WTC11 (cell line): Measurements from ENCODE around the gene ATCAY. TPM values are rescaled to one million over a fixed set of nuclear protein-coding genes. Genes with fewer than 3 reads are reported as not detected.

ENCODE experiments used
- ATAC-seq: fragments of 200-7000 bp; cut with Tn5 transposase; 2 replicates; pipeline ENCODE4 v1.10.0; 2021; ENCODE audit warnings: mild to moderate bottlenecking, moderate library complexity
- CTCF ChIA-PET: fragments of 300-600 bp; sonication (Branson Sonifier 250); formaldehyde crosslinking; loops from one replicate; lab custom pipeline; 2021; ENCODE audit warnings: antibody characterized with exemption; lab: Charles Lee
- POLR2A ChIA-PET: fragments of 350-600 bp; sonication (Branson Sonifier 250); formaldehyde crosslinking; loops from one replicate; lab custom pipeline; 2021; ENCODE audit warnings: antibody characterized with exemption; lab: Charles Lee
- DNase-seq: peaks from one replicate; pipeline ENCODE4 v3.0.0; 2021; ENCODE audit warnings: low spot score
- H3K27ac Mint-ChIP-seq: 2 replicates; pipeline ENCODE4 v1.8.0; 2021; ENCODE audit warnings: mixed read lengths
- H3K27me3 Mint-ChIP-seq: 2 replicates; pipeline ENCODE4 v1.8.0; 2021; ENCODE audit warnings: low read depth, mild to moderate bottlenecking, moderate library complexity, mixed read lengths
- H3K36me3 Mint-ChIP-seq: 2 replicates; pipeline ENCODE4 v1.8.0; 2021; ENCODE audit warnings: mixed read lengths
- H3K4me1 Mint-ChIP-seq: 2 replicates; pipeline ENCODE4 v1.8.0; 2022; ENCODE audit warnings: mixed read lengths
- H3K4me3 Mint-ChIP-seq: 2 replicates; pipeline ENCODE4 v1.8.0; 2021; ENCODE audit warnings: mild to moderate bottlenecking, moderate library complexity, mixed read lengths
- H3K9me3 Mint-ChIP-seq: 2 replicates; pipeline ENCODE4 v1.8.0; 2021; ENCODE audit warnings: mixed read lengths
- AR ChIP-seq: fragments of 250-450 bp; sonication (Bioruptor Pico); IDR thresholded peaks from 2 replicates; pipeline ENCODE4 v1.9.0; 2021; ENCODE audit warnings: mild to moderate bottlenecking
- ATF6 ChIP-seq: sonication (generic); formaldehyde crosslinking; IDR thresholded peaks from 2 replicates; pipeline ENCODE4 v1.8.1; 2023; ENCODE audit warnings: mild to moderate bottlenecking, missing genetic modification reagents
- CBFB ChIP-seq: sonication (generic); formaldehyde crosslinking; IDR thresholded peaks from 2 replicates; pipeline ENCODE4 v1.8.1; 2022; ENCODE audit warnings: mild to moderate bottlenecking, low read depth, missing genetic modification reagents
- CTCF ChIP-seq: fragments of 200-600 bp; IDR thresholded peaks from 2 replicates; pipeline ENCODE4 v1.8.0; 2022; ENCODE audit warnings: antibody characterized with exemption
- JUN ChIP-seq: sonication (generic); formaldehyde crosslinking; IDR thresholded peaks from 2 replicates; pipeline ENCODE4 v1.8.0; 2023; ENCODE audit warnings: mild to moderate bottlenecking, missing genetic modification reagents
- NFE2L1 ChIP-seq: sonication (generic); formaldehyde crosslinking; IDR thresholded peaks from 2 replicates; pipeline ENCODE4 v1.8.1; 2023; ENCODE audit warnings: missing genetic modification reagents
- NR1H2 ChIP-seq: sonication (generic); formaldehyde crosslinking; IDR thresholded peaks from 2 replicates; pipeline ENCODE4 v1.9.0; 2021; ENCODE audit warnings: mild to moderate bottlenecking, moderate library complexity, missing genetic modification reagents
- OVOL2 ChIP-seq: fragments of 250-450 bp; sonication (Bioruptor Pico); IDR thresholded peaks from 2 replicates; pipeline ENCODE4 v1.9.0; 2021; ENCODE audit warnings: mild to moderate bottlenecking, borderline replicate concordance
- SMAD3 ChIP-seq: sonication (generic); formaldehyde crosslinking; IDR thresholded peaks from 2 replicates; pipeline ENCODE4 v1.8.0; 2022; ENCODE audit warnings: missing genetic modification reagents, mild to moderate bottlenecking, borderline replicate concordance
- SMAD4 ChIP-seq: sonication (generic); formaldehyde crosslinking; IDR thresholded peaks from 2 replicates; pipeline ENCODE4 v1.8.0; 2022; ENCODE audit warnings: mild to moderate bottlenecking, missing genetic modification reagents
- TCF7 ChIP-seq: sonication (generic); formaldehyde crosslinking; IDR thresholded peaks from 2 replicates; pipeline ENCODE4 v1.8.0; 2022; ENCODE audit warnings: mild to moderate bottlenecking, low read depth, missing genetic modification reagents, moderate library complexity
- ZBTB21 ChIP-seq: sonication (generic); formaldehyde crosslinking; IDR thresholded peaks from 2 replicates; pipeline ENCODE4 v1.8.1; 2023; ENCODE audit warnings: mild to moderate bottlenecking, missing genetic modification reagents, borderline replicate concordance
- ZNF138 ChIP-seq: sonication (generic); formaldehyde crosslinking; conservative IDR thresholded peaks from 2 replicates; pipeline ENCODE4 v1.8.1; 2022; ENCODE audit warnings: mild to moderate bottlenecking, moderate library complexity, missing genetic modification reagents
- ZNF219 ChIP-seq: sonication (generic); formaldehyde crosslinking; IDR thresholded peaks from 2 replicates; pipeline ENCODE4 v1.8.0; 2023; ENCODE audit warnings: missing genetic modification reagents, mild to moderate bottlenecking, borderline replicate concordance
- ZNF317 ChIP-seq: sonication (generic); formaldehyde crosslinking; IDR thresholded peaks from 2 replicates; pipeline ENCODE4 v1.8.1; 2023; ENCODE audit warnings: low read depth, mild to moderate bottlenecking, moderate library complexity, missing genetic modification reagents, borderline replicate concordance
- ZNF416 ChIP-seq: fragments of 250-450 bp; sonication (Bioruptor Pico); IDR thresholded peaks from 2 replicates; pipeline ENCODE4 v1.9.0; 2021; ENCODE audit warnings: mild to moderate bottlenecking, inconsistent platforms
- ZNF532 ChIP-seq: fragments of 250-450 bp; sonication (Bioruptor Pico); IDR thresholded peaks from 2 replicates; pipeline ENCODE4 v1.9.0; 2021; ENCODE audit warnings: mild to moderate bottlenecking, borderline replicate concordance
- ZNF671 ChIP-seq: fragments of 250-450 bp; sonication (Bioruptor Pico); IDR thresholded peaks from 2 replicates; pipeline ENCODE4 v1.8.0; 2021; ENCODE audit warnings: mild to moderate bottlenecking
- total RNA-seq: library from RNA; stranded (reverse); gene quantifications from 3 replicates; pipeline ENCODE4 v1.2.3, GENCODE V29; 2021

The ATCAY gene
- total RNA-seq, 1 experiment from 2014 or later: 23.5 TPM

- ChIA-PET CTCF (interaction anchor here (0.6 to 4.1 kb wide), 4 partner anchors 8 to 147 kb away, joined by 3 to 16 read pairs (median 6); partner anchors contain the start of gene ATCAY), POLR2A (no interaction called here)
- peaks cover 8% of the 10 kb centered on the region for H3K27me3 Mint-ChIP-seq
- H3K4me1 Mint-ChIP-seq: no peaks in the 10 kb centered on the region
- H3K4me3 Mint-ChIP-seq: no peak overlapping the region
- DNase-seq (no peak), ATAC-seq (no peak)
- no peak for TF ChIP-seq AR
- no peak for TF ChIP-seq JUN (CRISPR knock-in tag)
- no peak for TF ChIP-seq CBFB (CRISPR knock-in tag)
- TF ChIP-seq SMAD3 (CRISPR knock-in tag): no peak
- TF ChIP-seq ZNF532 (CRISPR knock-in tag): no peak
- TF ChIP-seq OVOL2: no peak
- no peak for TF ChIP-seq NR1H2 (CRISPR knock-in tag)
- no peak for TF ChIP-seq NFE2L1 (CRISPR knock-in tag)
- TF ChIP-seq TCF7: no peak
- no peak for TF ChIP-seq CTCF
- no peak for TF ChIP-seq ZNF138 (CRISPR knock-in tag)
- no peak for TF ChIP-seq ATF6 (CRISPR knock-in tag)
- TF ChIP-seq ZNF219 (CRISPR knock-in tag): no peak
- TF ChIP-seq ZNF317: no peak
- no peak for TF ChIP-seq ZNF416 (CRISPR knock-in tag)
- TF ChIP-seq ZBTB21 (CRISPR knock-in tag): no peak
- no peak for TF ChIP-seq SMAD4 (CRISPR knock-in tag)
- no peak for TF ChIP-seq ZNF671 (CRISPR knock-in tag)
- H3K9me3 Mint-ChIP-seq: peaks cover 16% of the 10 kb centered on the region
- H3K36me3 Mint-ChIP-seq: peaks cover 11% of the 10 kb centered on the region
- no peak overlapping the region for H3K27ac Mint-ChIP-seq
Measured at GRCh38 chr19:3840804-3841203, 39.7 kb upstream of the ATCAY start.
